Fibroblast of lung (primary cell): ENCODE results near the gene C1QTNF9.

Experiments used
- CTCF ChIP-seq, 2 donors: IDR thresholded peaks in 1 of 2; conservative IDR thresholded peaks in 1 of 2; 1 replicate in 1 of 2; 2 replicates in 1 of 2; pipeline ENCODE4 v1.5.1; 2011 to 2012; ENCODE audit warnings: low read length in 2 of 2, control low read depth in 1 of 2, inconsistent platforms in 1 of 2, low read depth in 1 of 2, mild to moderate bottlenecking in 1 of 2
- EZH2 ChIP-seq: IDR thresholded peaks from 2 replicates; pipeline ENCODE4 v1.5.1; 2012; ENCODE audit warnings: low read length, control low read depth, mild to moderate bottlenecking; ENCODE audit errors: missing control alignments

DNA sequence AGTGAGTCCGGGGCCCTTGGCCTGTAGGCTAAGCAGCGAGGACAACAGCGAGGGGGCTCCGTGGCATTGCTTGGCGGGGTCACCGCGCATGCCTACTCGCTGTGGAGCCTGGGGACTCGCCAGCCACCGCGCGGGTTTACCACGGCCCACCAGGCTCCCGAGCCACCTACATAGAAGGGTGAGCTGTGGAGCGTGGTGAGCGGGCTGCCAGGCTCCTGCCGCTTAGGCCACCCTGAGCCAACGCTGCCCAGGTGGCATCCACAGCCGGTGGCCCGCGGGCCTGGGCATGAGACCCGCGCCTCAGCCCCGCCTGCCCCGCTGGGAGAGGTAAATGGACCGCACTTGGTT, 31.2 kb downstream of the C1QTNF9 start:
- no peak for TF ChIP-seq EZH2
- TF ChIP-seq CTCF (conservative IDR thresholded peaks at IDR 0.05 in 1 of 2, IDR thresholded peaks at IDR 0.05 in 1 of 2; ENCODE audit: low read depth in 1 of 2, low read length in 2 of 2): no peak
